HG03432 (cell line): ENCODE data around the gene WDR31.
A peak's percentile ranks its signal among the peaks of the same experiment; 100 is the strongest.
"Not testable (repeated sequence)": the region's sequence is repeated elsewhere in the genome, so short reads cannot be mapped to it uniquely, and the experiment has no call there.

ENCODE experiments used
- ATAC-seq: cut with Tn5 transposase; IDR thresholded peaks from one replicate; pipeline ENCODE4 v1.9.1; 2021; ENCODE audit warnings: mild to moderate bottlenecking, moderate library complexity; ENCODE audit not compliant: unreplicated experiment

The WDR31 gene

GRCh38 chr9:113368982-113369854, 29.1 kb upstream of the WDR31 start:
- no peak for ATAC-seq

- no peak for ATAC-seq
Observed at GRCh38 chr9:113368348-113368981, 28.4 kb upstream of the WDR31 start.

GRCh38 chr9:113365652-113366051, 25.6 kb upstream of the WDR31 start:
- not testable (repeated sequence) for ATAC-seq

GRCh38 chr9:113364951-113365350, 24.9 kb upstream of the WDR31 start:
- ATAC-seq = no peak

- no peak for ATAC-seq
Observed at GRCh38 chr9:113363336-113363735, 23.3 kb upstream of the WDR31 start.

GRCh38 chr9:113361304-113362018, 21.4 kb upstream of the WDR31 start:
- no peak for ATAC-seq

- ATAC-seq = no peak
Observed at GRCh38 chr9:113360242-113360842, 20.3 kb upstream of the WDR31 start.

GRCh38 chr9:113359385-113359784, 19.3 kb upstream of the WDR31 start:
- ATAC-seq = no peak

- no peak for ATAC-seq
Observed at GRCh38 chr9:113356686-113357292, 16.7 kb upstream of the WDR31 start.

GRCh38 chr9:113355040-113355596, 15.0 kb upstream of the WDR31 start:
- no peak for ATAC-seq

- no peak for ATAC-seq
Observed at GRCh38 chr9:113352411-113352810, 12.3 kb upstream of the WDR31 start.

GRCh38 chr9:113352006-113352405, 11.9 kb upstream of the WDR31 start:
- no peak for ATAC-seq

GRCh38 chr9:113350937-113351336, 10.9 kb upstream of the WDR31 start:
- ATAC-seq = peak; percentile 27

- ATAC-seq = peak; percentile 15
Observed at GRCh38 chr9:113350107-113350661, 10.1 kb upstream of the WDR31 start.

GRCh38 chr9:113349445-113350094, 9.5 kb upstream of the WDR31 start, which contains the start of gene BSPRY:
BSPRY (plus strand) TSS chr9:113349541; CDS start chr9:113349580, 39 bp downstream.
- ATAC-seq = peak; percentile 53

GRCh38 chr9:113349066-113349444, 9.0 kb upstream of the WDR31 start:
- no peak for ATAC-seq

- no peak for ATAC-seq
Observed at GRCh38 chr9:113348437-113348836, 8.4 kb upstream of the WDR31 start.

- ATAC-seq = no peak
Observed at GRCh38 chr9:113345671-113346070, 5.6 kb upstream of the WDR31 start.

- no peak for ATAC-seq
Observed at GRCh38 chr9:113345190-113345589, 5.1 kb upstream of the WDR31 start.
